GM19468 (cell line): Measurements from ENCODE around the gene SFXN3.

ENCODE experiments used
- ATAC-seq: cut with Tn5 transposase; IDR thresholded peaks from one replicate; pipeline ENCODE4 v1.9.1; 2021; ENCODE audit warnings: mild to moderate bottlenecking, moderate library complexity, moderate number of reproducible peaks; ENCODE audit not compliant: unreplicated experiment; ENCODE audit errors: extremely low read depth

SFXN3 gene

GRCh38 chr10:101052285-101052684, 21.3 kb downstream of the SFXN3 start:
- no peak for ATAC-seq

- ATAC-seq: no peak
Measured at GRCh38 chr10:101053516-101053915, 22.5 kb downstream of the SFXN3 start.

GRCh38 chr10:101054351-101054750, 23.3 kb downstream of the SFXN3 start:
- no peak for ATAC-seq

GRCh38 chr10:101054876-101055275, 23.8 kb downstream of the SFXN3 start:
- no peak for ATAC-seq

GRCh38 chr10:101055411-101055810, 24.4 kb downstream of the SFXN3 start:
- ATAC-seq: no peak

- no peak for ATAC-seq
Measured at GRCh38 chr10:101056365-101057151, 25.5 kb downstream of the SFXN3 start.

GRCh38 chr10:101060036-101060950, 29.3 kb downstream of the SFXN3 start:
- ATAC-seq: no peak

- ATAC-seq: peak; percentile 29
Measured at GRCh38 chr10:101060951-101061623, 30.1 kb downstream of the SFXN3 start.

- ATAC-seq: peak; percentile 5
Measured at GRCh38 chr10:101061624-101062231, 30.7 kb downstream of the SFXN3 start, which contains the start of gene KAZALD1. TSS of gene KAZALD1 (plus strand) at chr10:101061989. CDS start at chr10:101062593, 604 bp downstream.

- no peak for ATAC-seq
Measured at GRCh38 chr10:101062232-101063049, 31.4 kb downstream of the SFXN3 start.

GRCh38 chr10:101063050-101063525, 32.1 kb downstream of the SFXN3 start:
- ATAC-seq: no peak

- no peak for ATAC-seq
Measured at GRCh38 chr10:101063548-101064414, 32.7 kb downstream of the SFXN3 start.

- ATAC-seq: no peak
Measured at GRCh38 chr10:101064415-101065030, 33.5 kb downstream of the SFXN3 start.

- ATAC-seq: no peak
Measured at GRCh38 chr10:101065481-101066145, 34.6 kb downstream of the SFXN3 start.

- ATAC-seq: no peak
Measured at GRCh38 chr10:101066146-101066895, 35.3 kb downstream of the SFXN3 start.

- ATAC-seq: no peak
Measured at GRCh38 chr10:101066896-101067355, 35.9 kb downstream of the SFXN3 start.
